Fibroblast of skin of left quadriceps (primary cell): ENCODE data around the gene TTLL5.
A peak's percentile ranks its signal among the peaks of the same experiment; 100 is the strongest.

Source experiments
- DNase-seq, 2 experiments: peaks; one replicate each; pipeline ENCODE4 v3.0.0-alpha.2; 2013; ENCODE audit warnings: low read depth in 2 of 2

TTLL5 gene

DNA sequence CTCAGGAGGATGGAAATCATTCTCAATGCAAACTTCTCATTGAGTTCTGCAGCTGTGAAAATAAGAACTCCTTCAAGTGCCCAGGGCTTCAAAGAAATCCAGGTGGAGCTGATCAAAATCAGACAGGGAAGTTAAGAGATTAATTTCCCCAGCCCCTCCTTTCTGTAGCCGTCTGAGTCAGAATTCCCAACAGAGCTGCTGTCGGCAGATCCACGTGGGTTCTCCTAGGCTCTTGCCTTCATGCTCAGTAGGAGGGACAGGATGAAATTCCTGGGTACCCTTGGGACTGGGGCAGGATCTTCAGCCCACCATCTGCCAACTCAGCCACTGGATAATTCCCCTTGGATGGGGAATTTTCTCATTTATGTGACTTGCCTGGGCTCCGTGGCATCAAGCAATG is 307.4 kb downstream of the TTLL5 start:
- peak; percentile 46 to 52 for DNase-seq

GRCh38 chr14:75969126-75969525 is 308.1 kb downstream of the TTLL5 start:
- DNase-seq: no peak

- DNase-seq: no peak
Observed at GRCh38 chr14:75969891-75970290, 308.8 kb downstream of the TTLL5 start.

DNA sequence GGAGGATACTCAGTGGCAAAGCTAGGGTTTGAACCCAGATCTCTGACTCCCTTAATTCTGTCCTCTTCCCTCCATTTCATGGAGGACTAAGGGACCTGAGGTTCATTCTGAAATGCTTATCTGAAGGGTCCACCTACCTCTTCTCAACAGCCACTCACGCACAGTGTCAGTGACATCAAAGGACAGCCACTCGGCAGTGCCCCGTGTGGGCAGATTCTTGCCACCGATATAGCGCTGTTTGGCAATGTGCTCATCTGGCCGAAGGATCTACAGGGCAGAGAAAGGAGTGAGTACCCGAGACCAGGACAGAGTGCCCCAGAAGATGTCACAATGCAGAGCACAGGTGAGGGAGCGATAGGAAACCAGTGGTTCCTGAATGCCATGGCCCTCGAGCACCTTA is 309.9 kb downstream of the TTLL5 start:
- no peak for DNase-seq

GRCh38 chr14:75971509-75971908 is 310.5 kb downstream of the TTLL5 start:
- no peak for DNase-seq

DNA sequence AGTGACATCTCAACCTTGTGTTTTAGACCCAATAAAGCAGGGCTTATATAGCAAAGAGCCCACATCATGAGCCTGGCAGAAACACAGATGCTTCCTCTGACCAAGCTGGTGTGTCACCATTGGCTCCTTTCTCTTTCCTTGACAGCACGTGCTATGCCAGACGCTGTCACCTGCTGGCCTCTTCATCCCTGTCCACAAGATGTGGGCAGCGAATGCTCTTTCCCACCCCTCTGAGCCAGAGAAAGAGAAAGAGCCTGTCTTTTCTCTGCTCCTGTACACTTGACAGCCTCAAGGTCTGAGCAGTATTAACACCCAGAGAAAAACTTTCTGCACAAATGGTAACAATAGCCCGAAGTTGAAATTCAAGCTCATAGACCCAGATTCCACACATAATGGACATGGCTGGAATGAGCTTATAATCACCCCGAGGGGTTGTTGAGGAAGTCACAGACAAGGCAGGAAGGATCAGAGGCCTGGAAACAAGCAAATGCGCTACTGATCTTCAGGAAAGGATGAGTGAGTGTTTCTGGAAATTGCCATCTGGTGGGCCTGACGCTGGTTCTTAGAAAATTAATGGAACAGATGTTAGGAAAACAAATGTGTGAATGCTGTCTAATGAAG is 311.9 kb downstream of the TTLL5 start:
- no peak for DNase-seq

DNA sequence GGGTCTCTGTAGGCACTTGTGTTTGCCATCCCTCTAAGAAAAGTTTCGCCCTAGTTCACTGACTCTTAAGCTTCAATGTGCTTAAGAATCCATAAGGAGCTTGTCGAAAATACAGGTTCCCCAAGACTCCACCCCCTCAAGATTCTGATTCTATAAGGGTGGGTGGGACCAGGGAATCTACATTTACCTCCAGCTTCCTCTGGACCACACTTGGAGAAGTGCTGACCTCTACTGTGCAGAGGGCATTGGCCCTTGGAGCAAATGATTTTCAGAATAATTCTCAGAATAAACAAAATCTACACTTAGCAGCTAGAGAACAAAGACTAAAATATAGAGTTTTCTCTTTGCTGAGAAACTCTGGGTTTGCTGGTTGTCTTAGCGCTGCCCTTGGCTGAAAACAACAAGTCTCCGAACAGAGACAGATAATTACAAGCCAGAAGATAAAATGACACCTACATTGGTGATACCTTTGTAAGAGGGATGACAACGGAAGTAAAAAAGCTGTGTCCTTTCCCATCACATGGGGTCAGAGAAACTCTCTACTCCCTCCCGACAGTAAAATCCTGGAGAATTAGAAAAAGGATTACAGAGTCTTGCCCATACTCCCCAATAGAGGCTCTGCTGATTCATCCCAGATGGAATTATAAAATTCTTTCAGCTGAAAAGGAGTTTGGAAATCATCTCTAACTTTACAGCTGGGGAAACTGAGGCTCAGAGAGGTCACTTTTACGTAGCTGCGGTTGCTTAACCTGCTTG is 316.0 kb downstream of the TTLL5 start:
- no peak for DNase-seq

- DNase-seq: no peak
Observed at GRCh38 chr14:75977582-75977943, 316.5 kb downstream of the TTLL5 start.

GRCh38 chr14:75978249-75978731 is 317.2 kb downstream of the TTLL5 start:
- no peak for DNase-seq

GRCh38 chr14:75979071-75979571 is 318.1 kb downstream of the TTLL5 start:
- DNase-seq: peak in 1 of 2 experiments; percentile 28

DNA sequence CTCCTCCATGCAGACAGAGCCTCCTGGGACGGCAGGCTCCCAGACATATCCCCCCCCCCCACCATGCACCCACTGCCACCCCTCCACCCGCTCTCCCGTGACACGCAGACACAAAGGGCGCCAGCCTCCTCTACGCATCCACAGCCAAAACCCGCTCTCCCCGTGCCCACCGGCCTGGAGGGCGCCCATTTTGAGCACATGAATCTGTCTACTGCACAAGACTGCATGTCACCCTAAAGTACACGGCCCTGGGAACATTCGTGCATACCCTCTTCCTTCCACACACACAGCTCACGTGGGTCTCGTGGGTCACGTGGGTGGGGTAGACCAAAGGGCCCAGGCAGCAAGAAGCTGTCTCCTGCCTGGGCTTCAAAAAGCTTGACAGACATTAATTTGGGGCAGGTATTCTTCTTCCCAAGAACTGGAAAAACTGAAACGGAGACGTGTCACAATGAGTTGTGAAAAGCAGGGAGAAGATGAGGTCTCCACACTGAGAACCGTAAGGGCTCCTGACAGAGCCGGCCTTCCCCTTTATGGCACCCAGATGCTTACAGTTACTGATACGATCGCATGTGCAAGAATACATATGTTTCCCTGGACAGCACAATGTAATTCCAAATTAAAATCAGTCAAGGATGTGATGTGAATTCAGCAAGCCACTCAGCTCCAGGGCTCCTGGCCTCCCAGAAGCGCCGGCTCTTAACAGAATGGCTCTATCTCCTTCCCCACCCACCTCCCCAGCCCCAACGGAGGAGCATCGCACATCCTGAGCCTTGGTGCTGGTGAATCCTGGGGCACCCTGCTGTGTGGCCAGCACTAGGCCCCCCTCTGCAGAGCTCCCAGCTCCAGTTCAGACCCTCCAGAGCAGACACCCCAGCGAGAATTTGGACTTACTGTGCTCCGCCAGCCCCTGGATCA is 318.9 kb downstream of the TTLL5 start:
- no peak for DNase-seq

- DNase-seq: no peak
Observed at GRCh38 chr14:75980856-75981255, 319.8 kb downstream of the TTLL5 start.

- DNase-seq: peak; percentile 88 to 91
Observed at GRCh38 chr14:75981426-75982265, 320.6 kb downstream of the TTLL5 start, which contains the start of gene TGFB3. Gene TGFB3, minus strand, starts transcription at chr14:75981995. Its CDS starts 1,102 bp downstream, at chr14:75980893.

DNA sequence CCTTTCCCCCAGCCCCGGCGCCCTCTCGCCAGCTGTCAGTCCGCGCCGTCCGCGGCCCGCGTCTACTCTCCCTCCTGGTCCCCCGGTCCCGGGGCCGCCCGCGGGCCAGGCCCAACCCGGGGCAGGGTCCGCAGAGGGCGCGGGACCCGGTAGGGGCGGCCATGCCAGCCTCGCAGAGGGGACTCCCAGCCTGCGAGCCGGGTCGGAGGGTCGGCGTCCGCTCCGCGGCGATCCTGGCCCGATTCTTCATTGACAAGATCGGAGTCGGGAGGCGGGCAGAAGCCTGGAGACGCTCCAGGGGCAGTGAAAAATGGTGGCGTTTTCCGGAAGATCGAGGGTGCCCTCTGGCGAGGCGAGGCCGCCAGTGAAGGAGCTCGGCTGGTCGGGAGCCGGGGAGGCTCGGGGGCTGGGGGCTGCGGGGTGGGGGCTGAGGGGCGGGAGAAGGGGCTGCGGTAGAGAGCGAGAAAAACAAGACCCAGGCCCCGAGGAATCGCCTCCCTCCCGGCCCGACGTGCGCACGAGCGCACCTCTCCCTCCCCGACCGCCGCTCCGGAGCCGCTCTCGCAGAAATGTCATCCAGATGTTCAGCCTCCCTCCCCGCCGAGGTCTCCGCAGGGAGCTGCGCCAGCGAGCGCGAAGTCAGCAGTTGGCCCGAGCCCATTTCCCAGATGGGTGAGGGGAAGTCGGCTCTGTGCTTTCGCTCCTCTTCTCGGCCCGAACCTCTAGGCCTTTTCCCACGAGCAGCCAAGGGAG is 321.4 kb downstream of the TTLL5 start:
- peak; percentile 68 to 70 for DNase-seq

- DNase-seq: no peak
Observed at GRCh38 chr14:75983019-75983358, 321.9 kb downstream of the TTLL5 start.

DNA sequence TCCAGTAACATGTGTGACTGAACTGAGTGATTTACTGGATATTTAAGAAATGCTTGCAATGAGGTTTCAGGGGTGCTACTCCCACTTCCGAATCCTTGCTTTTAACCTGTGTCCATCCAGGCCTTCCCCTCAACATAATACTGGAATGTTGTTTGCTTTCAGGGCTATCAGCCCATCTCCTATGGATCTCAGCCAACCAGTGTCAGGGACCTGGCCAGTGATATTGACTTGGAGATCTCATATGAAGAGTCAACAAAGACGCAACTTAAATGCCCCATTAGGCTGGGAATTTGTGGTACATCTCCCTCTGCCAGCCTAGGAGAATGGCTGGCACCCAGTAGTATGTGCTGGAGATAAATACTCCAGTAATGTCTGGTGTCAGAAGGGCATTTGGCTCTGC is 323.6 kb downstream of the TTLL5 start:
- DNase-seq: no peak

DNA sequence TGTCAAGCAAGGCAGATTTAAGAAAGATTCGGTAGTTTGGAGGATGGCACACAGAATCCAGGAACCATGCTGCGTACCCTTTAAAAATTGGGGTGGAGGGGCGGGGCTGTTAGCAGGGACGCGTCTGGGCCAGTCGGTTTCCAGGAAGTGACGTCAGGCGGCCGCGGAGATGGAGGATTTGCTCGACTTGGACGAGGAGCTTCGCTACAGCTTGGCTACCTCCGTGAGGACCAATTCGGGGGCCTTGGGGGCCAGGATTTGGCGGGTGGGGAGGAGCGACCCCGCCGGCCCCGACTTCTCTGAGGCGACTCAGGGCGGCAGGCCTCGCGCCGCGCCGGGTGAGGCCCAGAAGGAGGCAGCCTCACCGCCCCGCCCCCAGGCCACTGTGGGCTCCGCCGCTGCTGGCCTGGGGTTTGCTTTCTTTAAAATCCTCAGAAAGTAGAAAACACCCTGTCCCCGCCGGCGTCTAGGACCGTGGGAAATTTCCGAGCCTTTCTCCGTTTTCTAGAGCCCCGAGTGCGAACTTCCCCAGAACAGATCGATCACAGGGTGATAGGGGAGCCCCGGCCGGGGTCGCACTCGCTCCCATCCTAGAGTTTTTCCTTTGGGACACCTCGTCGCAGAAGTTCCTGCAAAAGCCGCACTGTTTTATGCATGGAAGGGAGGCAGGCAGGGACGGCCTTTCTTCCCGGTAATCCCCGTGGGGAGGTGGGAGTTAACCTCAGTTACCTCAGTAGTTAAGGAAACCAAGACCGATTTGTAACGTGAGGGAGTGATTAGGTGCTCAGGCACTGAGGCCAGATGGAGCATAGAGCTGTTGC is 324.8 kb downstream of the TTLL5 start, which contains the start of gene IFT43:
Gene IFT43 (plus strand): TSS at position 146 of the 821 bp plus-strand sequence. CDS start 24 bp downstream, at position 170.
- peak in 1 of 2 experiments; percentile 51 for DNase-seq

DNA sequence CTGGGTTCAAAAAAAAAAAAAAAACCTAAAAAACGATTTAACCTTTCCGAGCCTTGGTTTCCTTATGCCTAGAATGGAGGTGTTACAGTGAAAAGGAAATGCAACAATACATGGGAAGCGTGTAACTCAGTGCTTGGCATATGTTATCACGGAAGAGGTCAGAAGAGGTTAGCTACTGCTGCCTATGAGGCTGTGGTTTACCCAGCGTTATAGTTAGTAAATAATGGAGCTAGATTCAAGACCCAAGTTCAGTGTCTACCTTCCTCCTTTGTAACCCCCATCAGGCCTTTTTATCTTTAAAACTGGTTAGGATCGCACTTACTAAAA is 325.4 kb downstream of the TTLL5 start:
- DNase-seq: no peak

GRCh38 chr14:75987201-75987970 is 326.3 kb downstream of the TTLL5 start:
- DNase-seq: no peak
